IMR-90 (cell line): Measurements from ENCODE around the gene FRMD3. TPM values are rescaled to one million over a fixed set of nuclear protein-coding genes. Genes with fewer than 3 reads are reported as not detected.

ENCODE experiments used
- ATAC-seq: fragments of 200-7000 bp; cut with Tn5 transposase; 2 replicates; pipeline ENCODE4 v1.9.1; 2020; ENCODE audit warnings: low read depth, mild to moderate bottlenecking, moderate library complexity
- BruUV-seq: library from RNA; stranded (reverse); fragments of 400-500 nt; replicated peaks from 2 replicates; lab custom pipeline; 2021; lab: Mats Ljungman, UMichigan
- CTCF ChIA-PET: fragments of 300-600 bp; formaldehyde crosslinking; extraction: SDS; loops from one replicate; lab custom pipeline; 2021; ENCODE audit warnings: antibody characterized with exemption; lab: Yijun Ruan, JAX
- POLR2A ChIA-PET: fragments of 300-600 bp; sonication (Branson Sonifier 250); formaldehyde crosslinking; loops from one replicate; lab custom pipeline; 2022; ENCODE audit warnings: antibody characterized with exemption; ENCODE audit not compliant: unreplicated experiment; lab: Charles Lee
- DNase-seq: peaks from one replicate; pipeline ENCODE4 v3.0.0; 2013
- H2AFZ ChIP-seq: replicated peaks from 2 replicates; pipeline ENCODE3; 2013; ENCODE audit warnings: low read length, mild to moderate bottlenecking; ENCODE audit not compliant: poor library complexity
- H2AK5ac ChIP-seq: 2 replicates; pipeline ENCODE4 v1.6.1; 2013; ENCODE audit warnings: low read depth, low read length, inconsistent platforms
- H2AK9ac ChIP-seq: replicated peaks from 2 replicates; pipeline ENCODE3; 2013; ENCODE audit warnings: mild to moderate bottlenecking, low read depth, low read length, moderate library complexity; ENCODE audit not compliant: poor library complexity
- H2BK120ac ChIP-seq: 2 replicates; pipeline ENCODE4 v1.6.1; 2013; ENCODE audit warnings: low read depth, low read length, inconsistent platforms
- H2BK15ac ChIP-seq: 3 replicates; pipeline ENCODE4 v1.6.1; 2013; ENCODE audit warnings: low read depth, low read length, inconsistent platforms
- H2BK20ac ChIP-seq: 2 replicates; pipeline ENCODE4 v1.6.1; 2013; ENCODE audit warnings: low read depth, mild to moderate bottlenecking, inconsistent platforms, low read length, moderate library complexity
- H2BK5ac ChIP-seq: 2 replicates; pipeline ENCODE4 v1.6.1; 2013; ENCODE audit warnings: mild to moderate bottlenecking, low read depth, low read length, inconsistent platforms; ENCODE audit not compliant: poor library complexity, severe bottlenecking
- H3K14ac ChIP-seq: replicated peaks from 2 replicates; pipeline ENCODE4 v1.6.1; 2013; ENCODE audit warnings: low read depth, low read length, inconsistent platforms
- H3K18ac ChIP-seq: 2 replicates; pipeline ENCODE4 v1.6.1; 2013; ENCODE audit warnings: low read depth, low read length, control low read depth
- H3K23ac ChIP-seq: 2 replicates; pipeline ENCODE4 v1.6.1; 2013; ENCODE audit warnings: low read depth, low read length, inconsistent platforms
- H3K27ac ChIP-seq: 2 replicates; pipeline ENCODE4 v1.5.1; 2013; ENCODE audit warnings: mild to moderate bottlenecking, control low read depth, low read length; ENCODE audit not compliant: insufficient read depth
- H3K27me3 ChIP-seq: 2 replicates; pipeline ENCODE4 v1.6.1; 2013; ENCODE audit warnings: low read length; ENCODE audit not compliant: control insufficient read depth, insufficient read depth
- H3K36me3 ChIP-seq: 2 replicates; pipeline ENCODE4 v1.6.1; 2013; ENCODE audit warnings: low read length, mixed read lengths; ENCODE audit not compliant: control insufficient read depth, insufficient read depth
- H3K4ac ChIP-seq: 2 replicates; pipeline ENCODE4 v1.6.1; 2013; ENCODE audit warnings: low read depth, low read length, inconsistent platforms
- H3K4me1 ChIP-seq: 2 replicates; pipeline ENCODE4 v1.6.1; 2013; ENCODE audit warnings: low read length, mixed read lengths; ENCODE audit not compliant: control insufficient read depth, insufficient read depth
- H3K4me2 ChIP-seq: 2 replicates; pipeline ENCODE4 v1.6.1; 2013; ENCODE audit warnings: low read depth, mild to moderate bottlenecking, control low read depth, low read length, moderate library complexity
- H3K4me3 ChIP-seq: 2 replicates; pipeline ENCODE4 v1.5.1; 2013; ENCODE audit warnings: low read depth, mild to moderate bottlenecking, control low read depth, low read length, moderate library complexity; ENCODE audit not compliant: insufficient read depth
- H3K56ac ChIP-seq: 2 replicates; pipeline ENCODE4 v1.6.1; 2013; ENCODE audit warnings: low read length, inconsistent platforms; ENCODE audit not compliant: insufficient read depth; ENCODE audit errors: extremely low read depth
- H3K79me1 ChIP-seq, 2 experiments: 2 replicates each; pipeline ENCODE4 v1.6.1; 2013; ENCODE audit warnings: low read length in 2 of 2, inconsistent platforms in 1 of 2, low read depth in 1 of 2
- H3K9ac ChIP-seq: 2 replicates; pipeline ENCODE4 v1.6.1; 2013; ENCODE audit warnings: low read depth, low read length, control low read depth
- H3K9me1 ChIP-seq: 2 replicates; pipeline ENCODE4 v1.6.1; 2013; ENCODE audit warnings: low read length, inconsistent platforms; ENCODE audit not compliant: insufficient read depth
- H3K9me3 ChIP-seq: 2 replicates; pipeline ENCODE4 v1.6.1; 2013; ENCODE audit warnings: low read length; ENCODE audit not compliant: control insufficient read depth, insufficient read depth
- H4K20me1 ChIP-seq: 2 replicates; pipeline ENCODE4 v1.6.1; 2013; ENCODE audit warnings: low read length, inconsistent platforms; ENCODE audit not compliant: insufficient read depth
- H4K5ac ChIP-seq: 2 replicates; pipeline ENCODE4 v1.6.1; 2013; ENCODE audit warnings: mild to moderate bottlenecking, low read depth, low read length, control low read depth
- H4K8ac ChIP-seq, 2 experiments: 2 replicates each; pipeline ENCODE4 v1.6.1; 2013; ENCODE audit warnings: low read depth in 2 of 2, low read length in 2 of 2, control low read depth in 1 of 2, inconsistent platforms in 1 of 2
- H4K91ac ChIP-seq: 2 replicates; pipeline ENCODE4 v1.6.1; 2013; ENCODE audit warnings: low read depth, low read length, inconsistent platforms; ENCODE audit not compliant: insufficient read depth
- NFE2L2 ChIP-seq: fragments of 150-350 bp; IDR thresholded peaks from 2 replicates; pipeline ENCODE4 v1.6.1; 2016; ENCODE audit warnings: low read depth, mild to moderate bottlenecking, low read length
- RAD21 ChIP-seq: IDR thresholded peaks from 2 replicates; pipeline ENCODE4 v1.6.1; 2012; ENCODE audit warnings: low read length, improper control_type of control experiment
- WGBS, 2 experiments: methylation state at CpG; one replicate each; pipeline versions ENCODE4 v1.1.5 to v1.1.7; 2013; ENCODE audit warnings: missing lambda C conversion rate in 2 of 2; ENCODE audit not compliant: insufficient read length in 1 of 2; ENCODE audit errors: extremely low coverage in 2 of 2; 5-methylcytosine and 5-hydroxymethylcytosine counted together
- dilution Hi-C: fragments of 300-500 bp; cut with HindIII; formaldehyde crosslinking; loops from one replicate; pipeline ENCODE4 v1.14.3; 2018; ENCODE audit warnings: low sequenced_read_pairs; ENCODE audit not compliant: unreplicated experiment
- in situ Hi-C: fragments of 300-500 bp; cut with MboI; formaldehyde crosslinking; loops from 3 replicates; pipeline ENCODE4 v1.14.3; 2019; ENCODE audit warnings: low sequenced_read_pairs, inconsistent platforms, mixed read lengths
- intact Hi-C: fragments of 100-400 bp; cut with micrococcal nuclease; formaldehyde crosslinking; loops from 2 replicates; pipeline ENCODE4 v1.10.0; 2022
- polyA plus RNA-seq, 3 experiments: library from polyadenylated mRNA; depleted of rRNA; stranded (reverse); fragments of >200 nt; gene quantifications; 2 replicates each; pipeline ENCODE4 v1.2.3, GENCODE V29; 2012; ENCODE audit warnings: low replicate concordance in 1 of 3
- total RNA-seq: library from RNA; depleted of rRNA; stranded (reverse); fragments of >200 nt; gene quantifications from 2 replicates; pipeline ENCODE4 v1.2.3, GENCODE V29; 2012

The FRMD3 gene
- total and polyA plus RNA-seq, 2 of the 4 experiments (the other 2 are of a cell fraction) = 0.02 to 0.18 TPM

DNA sequence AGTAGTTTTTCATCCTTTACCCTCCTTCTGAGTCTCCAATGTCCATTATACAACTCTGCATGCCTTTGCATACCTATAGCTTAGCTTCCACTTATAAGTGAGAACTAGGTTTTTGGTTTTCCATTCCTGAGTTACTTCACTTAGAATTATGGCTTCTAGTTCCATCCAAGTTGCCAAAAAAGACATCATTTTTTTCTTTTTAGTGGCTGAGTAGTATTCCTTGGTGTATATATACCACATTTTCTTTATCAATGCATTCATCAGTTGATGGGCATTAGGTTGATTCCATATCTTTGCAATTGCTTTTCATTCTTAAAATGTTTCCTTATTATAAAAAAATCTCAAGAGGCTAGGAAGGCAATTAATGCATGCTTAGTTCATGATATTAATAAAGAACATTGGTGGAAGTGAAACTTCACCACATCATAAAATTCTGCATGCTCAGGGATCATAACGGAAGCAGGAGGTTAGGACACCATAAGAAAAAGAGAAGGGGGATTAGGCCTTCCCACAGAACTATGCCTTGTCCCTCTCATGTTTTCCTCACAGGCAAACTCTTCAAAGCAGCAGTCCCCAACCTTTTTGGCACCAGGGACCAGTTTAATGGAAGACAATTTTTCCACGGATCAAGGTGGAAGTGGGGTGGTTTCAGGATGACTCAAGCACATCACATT lies 105.2 kb downstream of the FRMD3 start:
- no peak overlapping the region for H2BK20ac ChIP-seq
- no peak overlapping the region for H3K9ac ChIP-seq
- H3K4me1 ChIP-seq = no peaks in the 10 kb centered on the region
- WGBS, 2 experiments = no CpG with 5 or more reads among the region's 2 CpGs
- no TSS peak for BruUV-seq
- H3K36me3 ChIP-seq = no peaks in the 10 kb centered on the region
- H3K4me2 ChIP-seq = no peak overlapping the region
- H4K5ac ChIP-seq = no peak overlapping the region
- no peaks in the 10 kb centered on the region for H3K79me1 ChIP-seq
- H4K91ac ChIP-seq = no peak overlapping the region
- TF ChIP-seq RAD21 (no peak), NFE2L2 (no peak)
- no peak overlapping the region for H2AK9ac ChIP-seq
- no peak overlapping the region for H3K18ac ChIP-seq
- H4K20me1 ChIP-seq = no peaks in the 10 kb centered on the region
- no peak for ATAC-seq
- H3K56ac ChIP-seq = no peak overlapping the region
- no peaks in the 10 kb centered on the region for H3K9me3 ChIP-seq
- H2BK120ac ChIP-seq = no peak overlapping the region
- no peak overlapping the region for H2AK5ac ChIP-seq
- H3K14ac ChIP-seq = no peak overlapping the region
- no peak overlapping the region for H3K4ac ChIP-seq
- H3K9me1 ChIP-seq = no peaks in the 10 kb centered on the region
- no peak overlapping the region for H3K4me3 ChIP-seq
- ChIA-PET POLR2A (no interaction called here), CTCF (no interaction called here)
- no peak overlapping the region for H3K27ac ChIP-seq
- no peaks in the 10 kb centered on the region for H3K27me3 ChIP-seq
- no peak overlapping the region for H2AFZ ChIP-seq
- dilution Hi-C loops = no loop called here
- intact Hi-C loops = no loop called here
- H4K8ac ChIP-seq = no peak overlapping the region
- H3K23ac ChIP-seq = no peak overlapping the region
- DNase-seq = no peak
- no peak overlapping the region for H2BK15ac ChIP-seq
- no peak overlapping the region for H2BK5ac ChIP-seq
- in situ Hi-C loops = no loop called here
